GM18951 (cell line): ENCODE measurements around the gene PLAA.
"Not testable (repeated sequence)": the region's sequence is repeated elsewhere in the genome, so short reads cannot be mapped to it uniquely, and the experiment has no call there.

ENCODE experiments used
- POLR2A ChIP-seq: IDR thresholded peaks from 4 replicates; pipeline ENCODE4 v1.6.1; 2011; ENCODE audit warnings: mild to moderate bottlenecking; ENCODE audit not compliant: insufficient read length, insufficient read depth; ENCODE audit errors: extremely low read depth
- in situ Hi-C: fragments of 300-500 bp; cut with MboI; formaldehyde crosslinking; loops from one replicate; pipeline ENCODE4 v1.12.0; 2022; ENCODE audit warnings: low sequenced_read_pairs, mixed read lengths, inconsistent platforms; ENCODE audit not compliant: unreplicated experiment

Gene PLAA

GRCh38 chr9:26893030-26893676 lies 53.9 kb downstream of the PLAA start:
- no peak for TF ChIP-seq POLR2A
- in situ Hi-C loops, result no loop called here

DNA sequence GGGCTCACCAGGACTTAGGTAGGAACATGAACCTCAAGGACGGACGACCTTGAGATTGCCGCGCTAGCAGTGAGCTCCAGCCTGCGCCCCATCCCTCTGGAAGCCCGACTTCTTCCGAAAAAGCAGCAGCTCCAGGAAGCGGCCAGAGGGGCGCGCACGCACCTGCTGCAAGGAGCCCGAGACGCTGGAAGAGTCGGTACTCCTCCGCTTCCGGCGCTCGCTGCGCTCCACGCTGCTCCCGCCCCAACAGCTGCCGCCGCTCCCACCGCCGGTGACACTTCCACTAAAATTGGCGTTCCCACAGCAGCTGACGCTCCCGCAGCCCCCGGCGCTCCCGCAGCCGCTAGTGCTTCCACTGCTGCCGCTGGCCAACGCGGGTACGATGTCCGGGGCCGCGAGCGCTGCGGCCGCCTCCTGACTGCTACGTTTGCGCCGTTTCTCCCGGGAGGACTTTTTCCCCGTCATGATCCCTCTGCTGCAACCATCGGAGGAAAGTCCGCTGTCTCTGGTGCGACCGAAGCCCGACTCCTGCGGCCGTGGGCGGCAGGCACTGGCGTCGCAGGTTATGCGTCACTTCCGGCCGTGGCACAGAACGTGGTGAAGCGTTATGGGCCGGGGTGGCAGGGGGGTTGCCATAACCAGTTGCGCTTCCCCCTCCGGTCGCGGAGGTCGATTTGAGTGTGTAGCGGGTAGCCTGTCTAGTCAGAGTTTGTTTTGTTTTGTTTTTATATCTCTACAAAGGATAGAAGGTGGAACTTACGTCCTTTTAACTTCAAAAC lies 54.6 kb downstream of the PLAA start, which contains the start of gene CAAP1:
TSS of gene CAAP1 (minus strand) at position 552 of the 779 bp plus-strand sequence. CDS start at position 465, 87 bp downstream.
- in situ Hi-C loops, result no loop called here
- peak; percentile 94 for TF ChIP-seq POLR2A

- in situ Hi-C loops, result no loop called here
- TF ChIP-seq POLR2A, result no peak
Observed at GRCh38 chr9:26891726-26892125, 55.3 kb downstream of the PLAA start.

DNA sequence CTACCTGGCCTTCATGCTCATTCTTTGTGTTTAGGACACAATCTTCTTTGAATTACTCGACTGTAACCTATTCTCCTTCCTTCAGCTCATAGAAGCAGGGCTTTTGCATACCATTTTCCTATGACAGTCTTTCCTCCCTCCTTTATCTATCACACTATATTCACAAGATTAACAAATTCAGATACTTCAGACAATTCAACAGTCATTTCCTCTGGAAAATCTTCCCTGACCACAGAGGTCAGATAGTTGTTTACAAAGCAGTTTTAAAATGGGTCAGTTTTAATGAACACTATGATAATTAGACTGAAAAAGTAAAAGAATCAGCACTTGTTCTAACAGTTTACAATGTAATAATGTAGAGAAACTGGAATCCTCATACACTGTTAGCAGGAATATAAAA lies 58.8 kb downstream of the PLAA start:
- no peak for TF ChIP-seq POLR2A
- in situ Hi-C loops, result no loop called here

DNA sequence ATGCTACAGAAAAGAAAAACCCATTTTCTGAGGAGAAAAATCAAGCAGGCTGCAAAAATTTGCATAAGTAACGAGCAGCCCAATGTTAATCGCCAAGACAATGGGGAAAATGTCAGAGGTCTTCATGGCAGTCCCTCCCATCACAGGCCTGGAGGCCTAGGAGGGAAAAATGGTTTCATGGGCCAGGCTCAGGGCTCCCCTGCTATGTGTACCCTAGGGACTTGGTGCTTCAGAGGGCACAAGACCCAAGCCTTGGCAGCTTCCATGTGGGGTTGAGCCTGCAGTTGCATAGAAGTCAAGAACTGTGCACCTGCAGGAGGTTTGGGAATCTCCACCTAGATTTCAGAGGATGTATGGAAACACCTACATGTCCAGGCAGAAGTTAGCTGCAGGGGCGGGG lies 64.9 kb downstream of the PLAA start:
- in situ Hi-C loops, result no loop called here
- TF ChIP-seq POLR2A, result no peak

GRCh38 chr9:26880262-26880661 lies 66.8 kb downstream of the PLAA start:
- in situ Hi-C loops, result no loop called here
- no peak for TF ChIP-seq POLR2A

GRCh38 chr9:26875155-26875554 lies 71.9 kb downstream of the PLAA start:
- in situ Hi-C loops, result not testable (repeated sequence)

DNA sequence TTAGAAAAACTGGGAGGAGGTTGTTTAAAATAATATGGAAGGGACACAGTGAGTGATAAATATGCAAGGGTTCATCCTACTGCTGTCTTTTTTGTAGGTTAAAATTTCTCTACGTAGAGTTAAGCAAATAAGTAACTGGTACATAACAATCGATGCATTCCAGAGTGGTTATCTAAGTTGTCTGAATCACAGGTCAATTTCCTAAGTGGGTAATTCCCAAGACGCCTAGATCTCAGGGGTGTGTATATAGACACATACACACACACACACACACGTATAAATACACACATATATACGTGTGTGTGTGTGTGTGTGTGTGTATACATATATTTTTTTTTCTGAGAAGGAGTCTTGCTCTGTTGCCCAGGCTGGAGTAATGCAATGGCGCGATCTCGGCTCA lies 76.8 kb downstream of the PLAA start:
- no peak for TF ChIP-seq POLR2A
- in situ Hi-C loops, result no loop called here

DNA sequence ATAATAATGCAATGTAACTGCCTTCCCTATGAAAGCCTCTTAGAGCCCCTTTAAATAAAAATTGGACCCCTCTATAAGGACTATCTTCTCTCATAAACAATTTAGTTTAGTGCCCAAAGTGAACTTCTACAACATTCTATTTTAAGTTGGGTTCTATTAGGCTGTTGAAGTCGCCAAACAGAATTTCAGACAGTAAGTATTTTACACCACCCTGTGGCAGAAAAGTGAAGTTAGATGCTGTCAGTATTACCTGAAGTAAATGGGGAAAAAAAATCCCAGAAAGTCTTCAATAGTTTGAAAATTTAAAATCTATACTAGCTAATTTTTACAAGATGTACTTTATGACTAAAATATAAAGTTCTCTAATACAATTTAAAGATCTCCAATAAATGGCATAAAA lies 84.0 kb downstream of the PLAA start:
- no peak for TF ChIP-seq POLR2A
- in situ Hi-C loops, result no loop called here

DNA sequence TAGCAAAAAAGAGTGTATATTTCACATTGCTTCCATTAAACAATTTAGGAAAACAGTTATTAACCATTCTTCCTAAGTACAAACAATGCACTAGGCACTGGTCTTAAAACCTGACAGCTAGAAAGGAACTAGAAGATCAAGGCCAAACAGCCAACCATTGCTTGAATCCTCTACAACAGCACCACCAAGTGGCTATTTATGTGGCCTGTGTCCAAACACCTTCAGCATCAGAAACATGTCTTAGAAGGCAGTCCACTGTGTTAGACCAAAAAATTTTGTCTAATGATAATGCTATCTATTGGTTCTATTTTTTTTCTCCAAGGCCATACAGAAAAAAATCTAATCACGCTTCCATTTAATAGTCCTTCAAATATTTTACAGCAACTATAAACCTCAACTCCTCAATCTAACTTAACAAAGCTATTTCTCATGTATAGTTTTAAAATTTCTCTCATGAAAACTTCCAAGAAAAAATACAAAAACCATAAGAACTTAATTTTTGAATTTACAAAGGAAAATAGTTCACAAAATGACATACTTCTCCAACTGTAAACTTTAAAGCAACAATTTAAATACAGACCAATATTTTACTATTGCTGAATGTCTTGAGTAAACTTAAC lies 90.5 kb downstream of the PLAA start:
- TF ChIP-seq POLR2A, result no peak
- in situ Hi-C loops, result no loop called here
